Measurements from ENCODE around the gene FCRLB.
A peak's percentile ranks its signal among the peaks of the same experiment; 100 is the strongest.
"Not testable (repeated sequence)": the region's sequence is repeated elsewhere in the genome, so short reads cannot be mapped to it uniquely, and the experiment has no call there.

The FCRLB gene

GRCh38 chr1:161740921-161741320 is 19.6 kb downstream of the FCRLB start:
- no peak for DNase-seq (ENCODE audit: low spot score)

GRCh38 chr1:161743231-161743630 is 21.9 kb downstream of the FCRLB start:
- DNase-seq (ENCODE audit: low spot score) = no peak

GRCh38 chr1:161747801-161748200 is 26.5 kb downstream of the FCRLB start:
- no peak for DNase-seq (ENCODE audit: low spot score)

- DNase-seq (ENCODE audit: low spot score) = peak; percentile 91
Observed at GRCh38 chr1:161749509-161750407, 28.4 kb downstream of the FCRLB start, which contains the start of gene DUSP12. Gene DUSP12, plus strand, starts transcription at chr1:161749786. Its CDS starts 16 bp downstream, at chr1:161749802.

GRCh38 chr1:161763522-161764098 is 42.3 kb downstream of the FCRLB start:
- DNase-seq (ENCODE audit: low spot score) = peak; percentile 65

- peak; percentile 87 for DNase-seq (ENCODE audit: low spot score)
Observed at GRCh38 chr1:161766102-161766981, 45.0 kb downstream of the FCRLB start, which contains the start of gene ATF6. Gene ATF6, plus strand, starts transcription at chr1:161766320. Its CDS starts 41 bp downstream, at chr1:161766361.

GRCh38 chr1:161768461-161768860 is 47.1 kb downstream of the FCRLB start:
- no peak for DNase-seq (ENCODE audit: low spot score)

- DNase-seq (ENCODE audit: low spot score) = no peak
Observed at GRCh38 chr1:161768986-161769672, 47.8 kb downstream of the FCRLB start.

- not testable (repeated sequence) for DNase-seq (ENCODE audit: low spot score)
Observed at GRCh38 chr1:161769673-161770045, 48.3 kb downstream of the FCRLB start.

- DNase-seq (ENCODE audit: low spot score) = no peak
Observed at GRCh38 chr1:161770250-161770649, 48.9 kb downstream of the FCRLB start.

GRCh38 chr1:161771161-161771560 is 49.8 kb downstream of the FCRLB start:
- DNase-seq (ENCODE audit: low spot score) = no peak

GRCh38 chr1:161771973-161772372 is 50.6 kb downstream of the FCRLB start:
- DNase-seq (ENCODE audit: low spot score) = no peak

GRCh38 chr1:161772397-161772796 is 51.1 kb downstream of the FCRLB start:
- DNase-seq (ENCODE audit: low spot score) = no peak

- DNase-seq (ENCODE audit: low spot score) = no peak
Observed at GRCh38 chr1:161773791-161774190, 52.4 kb downstream of the FCRLB start.

GRCh38 chr1:161777261-161777660 is 55.9 kb downstream of the FCRLB start:
- DNase-seq (ENCODE audit: low spot score) = no peak

Measured in CD4-positive, alpha-beta T cell treated with Interleukin-15 for 4 hours (primary cell).